ENCODE results near the gene CYREN. TPM values are rescaled to one million over a fixed set of nuclear protein-coding genes. Genes with fewer than 3 reads are reported as not detected.

The CYREN gene
- total RNA-seq, 4 donors from 2014 or later = 4.1 to 47.4 (median 27.7) TPM

DNA sequence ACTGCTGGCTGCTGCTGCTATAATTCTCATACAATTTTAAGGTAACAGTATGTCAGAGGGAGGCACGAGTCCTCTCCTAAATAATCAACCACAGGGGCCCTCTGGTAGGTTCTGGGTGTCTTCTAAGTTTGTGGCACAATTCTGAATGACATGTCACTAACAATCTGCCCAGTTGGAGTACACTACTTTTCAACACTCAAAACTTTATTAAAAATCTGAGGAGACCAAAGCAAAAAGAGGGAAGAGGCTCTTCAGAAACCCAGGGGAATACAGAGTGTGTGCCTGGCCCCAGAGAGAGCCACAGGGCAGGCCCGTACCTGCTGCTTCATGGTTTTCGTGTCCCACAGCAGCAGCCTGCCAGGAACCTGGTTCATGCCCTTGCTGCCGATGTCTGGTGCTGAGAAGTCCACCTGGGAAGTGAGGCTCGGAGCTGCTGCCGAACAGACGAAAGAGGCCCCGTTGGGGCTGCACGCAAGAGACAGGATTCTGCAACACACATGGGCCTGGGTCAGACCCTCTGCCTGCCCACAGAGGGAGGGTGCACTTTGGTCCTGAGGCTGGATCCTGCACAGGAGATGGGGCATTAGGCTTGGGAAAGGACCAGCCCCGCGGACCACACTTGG lies 22.5 kb upstream of the CYREN start:
- no peak overlapping the region for H3K27ac ChIP-seq
- no peaks in the 10 kb centered on the region for H3K9me3 ChIP-seq
- no peaks in the 10 kb centered on the region for H3K4me1 ChIP-seq
- TF ChIP-seq, protein P1, sequence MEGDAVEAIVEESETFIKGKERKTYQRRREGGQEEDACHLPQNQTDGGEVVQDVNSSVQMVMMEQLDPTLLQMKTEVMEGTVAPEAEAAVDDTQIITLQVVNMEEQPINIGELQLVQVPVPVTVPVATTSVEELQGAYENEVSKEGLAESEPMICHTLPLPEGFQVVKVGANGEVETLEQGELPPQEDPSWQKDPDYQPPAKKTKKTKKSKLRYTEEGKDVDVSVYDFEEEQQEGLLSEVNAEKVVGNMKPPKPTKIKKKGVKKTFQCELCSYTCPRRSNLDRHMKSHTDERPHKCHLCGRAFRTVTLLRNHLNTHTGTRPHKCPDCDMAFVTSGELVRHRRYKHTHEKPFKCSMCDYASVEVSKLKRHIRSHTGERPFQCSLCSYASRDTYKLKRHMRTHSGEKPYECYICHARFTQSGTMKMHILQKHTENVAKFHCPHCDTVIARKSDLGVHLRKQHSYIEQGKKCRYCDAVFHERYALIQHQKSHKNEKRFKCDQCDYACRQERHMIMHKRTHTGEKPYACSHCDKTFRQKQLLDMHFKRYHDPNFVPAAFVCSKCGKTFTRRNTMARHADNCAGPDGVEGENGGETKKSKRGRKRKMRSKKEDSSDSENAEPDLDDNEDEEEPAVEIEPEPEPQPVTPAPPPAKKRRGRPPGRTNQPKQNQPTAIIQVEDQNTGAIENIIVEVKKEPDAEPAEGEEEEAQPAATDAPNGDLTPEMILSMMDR (IDR thresholded peaks at IDR 0.05) = no peak
- no peak for TF ChIP-seq POLR2A (IDR thresholded peaks at IDR 0.05)
- H3K27me3 ChIP-seq = no peaks in the 10 kb centered on the region
- DNase-seq = no peak
- intact Hi-C loops (cut with DNase I; ENCODE audit: low total_unique reads) = no loop called here
- no peak overlapping the region for H3K4me3 ChIP-seq
- H3K36me3 ChIP-seq = no peaks in the 10 kb centered on the region

DNA sequence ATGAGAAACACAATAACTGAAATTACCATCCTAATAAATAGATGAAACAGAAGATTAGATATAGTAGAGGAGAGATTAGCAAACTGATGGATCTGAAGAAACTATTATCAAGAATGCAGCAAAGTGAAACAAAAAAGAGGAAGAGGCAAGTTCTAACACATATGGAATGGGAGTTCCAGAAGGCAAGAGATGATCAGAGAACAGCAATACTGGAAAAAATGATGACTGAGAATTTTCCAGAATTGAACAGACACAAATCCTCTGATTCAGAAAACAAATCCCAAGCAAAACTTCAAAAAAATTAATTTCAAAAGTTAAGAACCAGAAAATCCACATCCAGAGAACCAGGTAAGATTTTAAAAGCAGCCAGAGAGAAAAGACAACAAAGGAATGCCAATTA lies 20.2 kb upstream of the CYREN start:
- Histone ChIP-seq H3K36me3 (no peaks in the 10 kb centered on the region), H3K27ac (no peak overlapping the region), H3K4me1 (no peaks in the 10 kb centered on the region), H3K4me3 (no peak overlapping the region), H3K27me3 (no peaks in the 10 kb centered on the region), H3K9me3 (no peaks in the 10 kb centered on the region)
- no peak for DNase-seq
- intact Hi-C loops (cut with DNase I; ENCODE audit: low total_unique reads) = no loop called here
- TF ChIP-seq, protein P1 (IDR thresholded peaks at IDR 0.05) = no peak
- no peak for TF ChIP-seq POLR2A (IDR thresholded peaks at IDR 0.05)

DNA sequence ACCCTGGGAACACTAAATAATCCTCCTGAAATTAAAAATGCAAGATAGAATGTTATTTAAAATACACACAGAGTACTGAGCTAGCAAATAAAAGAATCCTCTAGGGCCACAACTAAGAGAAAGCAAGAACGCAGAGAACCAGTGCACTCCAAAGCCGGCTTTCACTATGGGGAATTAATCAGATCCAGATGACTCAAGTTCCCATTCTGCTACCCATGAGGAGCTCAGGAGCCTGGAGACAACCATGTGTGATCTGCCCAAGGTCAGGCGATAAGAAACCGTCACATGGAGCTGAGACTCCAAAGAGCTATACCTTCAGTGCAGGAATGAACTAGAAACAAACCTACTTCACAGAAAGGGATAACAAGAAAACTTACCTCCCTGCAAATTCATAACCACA lies 19.5 kb upstream of the CYREN start:
- H3K27ac ChIP-seq = no peak overlapping the region
- no peak for TF ChIP-seq POLR2A (IDR thresholded peaks at IDR 0.05)
- TF ChIP-seq, protein P1 (IDR thresholded peaks at IDR 0.05) = no peak
- intact Hi-C loops (cut with DNase I; ENCODE audit: low total_unique reads) = no loop called here
- no peaks in the 10 kb centered on the region for H3K4me1 ChIP-seq
- H3K27me3 ChIP-seq = no peaks in the 10 kb centered on the region
- H3K4me3 ChIP-seq = no peak overlapping the region
- no peaks in the 10 kb centered on the region for H3K36me3 ChIP-seq
- no peaks in the 10 kb centered on the region for H3K9me3 ChIP-seq
- DNase-seq = no peak

DNA sequence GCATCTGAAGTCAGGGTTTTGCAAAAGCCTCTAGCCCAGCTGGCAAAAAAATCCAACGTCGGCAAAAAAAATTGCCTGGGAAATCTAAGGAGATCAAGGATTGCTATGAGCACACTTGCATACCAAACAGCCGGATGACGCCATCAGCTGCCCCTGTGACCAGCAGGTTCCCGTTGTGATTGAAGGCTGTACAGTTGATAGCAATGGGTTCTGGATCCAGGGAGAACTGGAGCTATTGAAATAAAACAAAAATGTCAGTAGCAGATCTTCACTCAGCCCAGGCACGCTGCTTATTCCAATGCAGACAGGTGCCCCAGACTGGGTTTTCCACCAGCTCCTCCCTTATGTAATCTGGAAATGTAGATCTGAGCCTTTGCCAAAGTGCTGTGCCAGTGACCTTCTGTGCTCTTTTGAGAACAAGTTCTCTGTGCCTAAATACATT lies 18.7 kb upstream of the CYREN start:
- no peaks in the 10 kb centered on the region for H3K27me3 ChIP-seq
- no peaks in the 10 kb centered on the region for H3K9me3 ChIP-seq
- H3K36me3 ChIP-seq = no peaks in the 10 kb centered on the region
- no peak overlapping the region for H3K4me3 ChIP-seq
- H3K27ac ChIP-seq = no peak overlapping the region
- intact Hi-C loops (cut with DNase I; ENCODE audit: low total_unique reads) = no loop called here
- no peak for TF ChIP-seq POLR2A (IDR thresholded peaks at IDR 0.05)
- TF ChIP-seq, protein P1 (IDR thresholded peaks at IDR 0.05) = no peak
- H3K4me1 ChIP-seq = no peaks in the 10 kb centered on the region
- no peak for DNase-seq

DNA sequence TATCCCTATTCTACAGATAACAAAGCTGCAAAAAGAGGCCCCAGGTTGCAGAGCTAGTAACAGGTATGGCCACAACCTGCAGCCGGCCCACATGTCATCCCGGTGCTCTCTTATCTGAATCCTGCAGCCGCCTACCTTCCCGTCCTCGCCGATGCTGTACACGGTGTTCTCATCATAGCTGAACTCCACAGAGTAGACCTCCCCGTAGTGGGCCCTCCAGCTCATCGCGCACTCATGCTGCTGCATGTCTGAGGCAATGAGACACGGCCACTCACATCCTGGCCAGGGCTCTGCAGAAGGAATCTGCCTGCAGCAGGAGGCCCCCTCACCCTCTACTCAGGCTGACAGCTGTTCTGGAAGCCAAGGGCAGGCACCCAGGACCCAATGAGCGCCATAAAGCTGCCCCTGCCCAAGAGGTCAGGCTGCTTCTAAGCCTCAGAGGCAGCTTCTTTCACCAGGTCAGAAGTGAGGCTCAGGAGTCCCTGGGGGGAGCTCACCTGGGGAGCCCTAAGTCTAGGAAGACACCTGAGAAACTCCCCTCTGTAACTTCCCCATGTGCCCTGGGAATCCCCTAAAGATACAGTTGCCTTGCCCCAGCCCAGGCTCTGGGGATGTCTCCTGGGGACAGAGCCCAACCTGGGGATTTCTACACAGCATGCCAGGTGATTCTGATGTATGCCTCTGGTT lies 17.9 kb upstream of the CYREN start:
- no peak for DNase-seq
- TF ChIP-seq, protein P1 (IDR thresholded peaks at IDR 0.05) = no peak
- no peak for TF ChIP-seq POLR2A (IDR thresholded peaks at IDR 0.05)
- H3K4me1 ChIP-seq = no peaks in the 10 kb centered on the region
- no peak overlapping the region for H3K4me3 ChIP-seq
- H3K36me3 ChIP-seq = no peaks in the 10 kb centered on the region
- no peaks in the 10 kb centered on the region for H3K9me3 ChIP-seq
- H3K27me3 ChIP-seq = no peaks in the 10 kb centered on the region
- intact Hi-C loops (cut with DNase I; ENCODE audit: low total_unique reads) = no loop called here
- H3K27ac ChIP-seq = no peak overlapping the region
